SK-N-SH treated with all-trans-retinoic acid at 6 μM for 48 hours (cell line): ENCODE data around the gene SEPTIN1.
"Not testable (repeated sequence)": the region's sequence is repeated elsewhere in the genome, so short reads cannot be mapped to it uniquely, and the experiment has no call there.

ENCODE experiments used
- ESRRG ChIP-seq: fragments of 250-450 bp; sonication (Bioruptor Pico); IDR thresholded peaks from 2 replicates; pipeline ENCODE4 v1.6.1; 2021; ENCODE audit warnings: mild to moderate bottlenecking
- PATZ1 ChIP-seq: fragments of 250-450 bp; sonication (Bioruptor Pico); IDR thresholded peaks from 2 replicates; pipeline ENCODE4 v1.8.0; 2020; ENCODE audit warnings: mild to moderate bottlenecking, moderate library complexity, borderline replicate concordance
- RARB ChIP-seq: fragments of 250-450 bp; sonication (Bioruptor Pico); IDR thresholded peaks from 2 replicates; pipeline ENCODE4 v1.8.0; 2021; ENCODE audit warnings: mild to moderate bottlenecking, moderate library complexity
- TOX ChIP-seq: fragments of 250-450 bp; sonication (Bioruptor Pico); IDR thresholded peaks from 2 replicates; pipeline ENCODE4 v1.8.0; 2021; ENCODE audit warnings: mild to moderate bottlenecking, moderate library complexity, borderline replicate concordance
- ZFP30 ChIP-seq: fragments of 450-650 bp; formaldehyde crosslinking; IDR thresholded peaks from 2 replicates; pipeline ENCODE4 v1.5.0; 2022; ENCODE audit warnings: mild to moderate bottlenecking, moderate library complexity
- ZNF565 ChIP-seq: fragments of 450-650 bp; formaldehyde crosslinking; conservative IDR thresholded peaks from 2 replicates; pipeline ENCODE4 v1.5.0; 2020; ENCODE audit warnings: low read depth, mild to moderate bottlenecking, moderate library complexity
- ZNF8 ChIP-seq: fragments of 450-650 bp; formaldehyde crosslinking; IDR thresholded peaks from 2 replicates; pipeline ENCODE4 v1.5.0; 2020; ENCODE audit warnings: mild to moderate bottlenecking, moderate library complexity
- TF ChIP-seq, protein P1 (sequence below): fragments of 250-450 bp; sonication (Bioruptor Pico); IDR thresholded peaks from 2 replicates; pipeline ENCODE4 v1.8.0; 2021; ENCODE audit warnings: low read depth, mild to moderate bottlenecking, moderate library complexity, borderline replicate concordance

DNA sequence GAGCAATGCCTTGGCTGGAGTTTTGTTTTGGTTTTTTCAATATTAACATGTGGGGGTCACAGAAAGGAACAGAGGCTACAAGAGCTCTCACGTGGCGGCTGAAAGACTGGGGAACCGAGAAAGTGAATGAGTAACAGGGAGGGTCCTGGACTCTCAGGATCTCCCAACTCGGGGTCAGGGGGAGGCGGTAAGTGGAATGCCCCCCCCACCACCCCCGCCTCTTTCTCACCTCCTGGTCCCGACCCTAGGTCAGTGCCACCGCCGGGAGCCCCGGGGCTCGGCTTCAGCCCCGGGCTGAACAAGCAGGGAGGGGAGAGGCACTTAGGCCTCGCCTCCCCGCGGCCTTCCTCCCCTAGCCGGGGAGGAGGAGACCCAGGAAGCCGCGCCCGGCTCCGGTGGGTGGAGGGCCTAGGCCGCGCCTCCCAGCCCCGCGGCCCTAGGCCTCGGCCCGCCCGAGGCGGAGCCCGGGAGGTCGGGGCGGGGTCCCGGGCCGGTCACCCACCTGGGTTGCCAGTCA lies 47.8 kb downstream of the SEPTIN1 start:
- not testable (repeated sequence) for TF ChIP-seq ZNF8 (CRISPR knock-in tag); ZFP30 (CRISPR knock-in tag); TOX; ZNF565 (CRISPR knock-in tag); ESRRG (CRISPR knock-in tag); RARB; PATZ1 (CRISPR knock-in tag)
- TF ChIP-seq, protein P1, sequence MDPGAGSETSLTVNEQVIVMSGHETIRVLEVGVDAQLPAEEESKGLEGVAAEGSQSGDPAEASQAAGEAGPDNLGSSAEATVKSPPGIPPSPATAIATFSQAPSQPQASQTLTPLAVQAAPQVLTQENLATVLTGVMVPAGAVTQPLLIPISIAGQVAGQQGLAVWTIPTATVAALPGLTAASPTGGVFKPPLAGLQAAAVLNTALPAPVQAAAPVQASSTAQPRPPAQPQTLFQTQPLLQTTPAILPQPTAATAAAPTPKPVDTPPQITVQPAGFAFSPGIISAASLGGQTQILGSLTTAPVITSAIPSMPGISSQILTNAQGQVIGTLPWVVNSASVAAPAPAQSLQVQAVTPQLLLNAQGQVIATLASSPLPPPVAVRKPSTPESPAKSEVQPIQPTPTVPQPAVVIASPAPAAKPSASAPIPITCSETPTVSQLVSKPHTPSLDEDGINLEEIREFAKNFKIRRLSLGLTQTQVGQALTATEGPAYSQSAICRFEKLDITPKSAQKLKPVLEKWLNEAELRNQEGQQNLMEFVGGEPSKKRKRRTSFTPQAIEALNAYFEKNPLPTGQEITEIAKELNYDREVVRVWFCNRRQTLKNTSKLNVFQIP (CRISPR knock-in tag) = not testable (repeated sequence)
